Naive thymus-derived CD4-positive, alpha-beta T cell (primary cell): ENCODE data around the gene PLOD3. TPM values are rescaled to one million over a fixed set of nuclear protein-coding genes. Genes with fewer than 3 reads are reported as not detected.

Experiments
- ATAC-seq: fragments of 150-1000 bp; cut with Tn5 transposase; 2 replicates; pipeline ENCODE4 v1.10.0; 2021; ENCODE audit warnings: mild to moderate bottlenecking, moderate library complexity
- CTCF ChIA-PET: fragments of 350-600 bp; sonication (Branson Sonifier 250); formaldehyde crosslinking; loops from one replicate; lab custom pipeline; 2021; ENCODE audit warnings: antibody characterized with exemption; lab: Charles Lee
- POLR2A ChIA-PET: fragments of 350-600 bp; sonication (Branson Sonifier 250); formaldehyde crosslinking; loops from one replicate; lab custom pipeline; 2021; ENCODE audit warnings: antibody characterized with exemption, inconsistent platforms; lab: Charles Lee
- DNase-seq, 9 donors: peaks; one replicate each; pipeline versions ENCODE4 v3.0.0 to v3.0.0-alpha.2; 2020 to 2022; ENCODE audit warnings: mixed read lengths in 1 of 9
- H3K27ac ChIP-seq: one replicate; pipeline ENCODE4 v1.7.0; 2013; ENCODE audit warnings: mild to moderate bottlenecking, low read depth, low read length, moderate library complexity
- H3K27me3 ChIP-seq, 2 donors: one replicate each; pipeline ENCODE4 v1.7.0; 2013; ENCODE audit warnings: low read length in 2 of 2, mild to moderate bottlenecking in 2 of 2, moderate library complexity in 2 of 2; ENCODE audit not compliant: control insufficient read depth in 2 of 2, insufficient read depth in 2 of 2
- H3K36me3 ChIP-seq, 3 experiments: 1 replicate in 2 of 3; 2 replicates in 1 of 3; pipeline ENCODE4 v1.7.0; 2013; ENCODE audit warnings: low read length in 3 of 3, mild to moderate bottlenecking in 3 of 3, moderate library complexity in 1 of 3; ENCODE audit not compliant: insufficient read depth in 3 of 3, control insufficient read depth in 2 of 3
- H3K4me1 ChIP-seq, 2 donors: one replicate each; pipeline ENCODE4 v1.7.0; 2013; ENCODE audit warnings: low read length in 2 of 2, mild to moderate bottlenecking in 2 of 2, moderate library complexity in 1 of 2; ENCODE audit not compliant: control insufficient read depth in 2 of 2, insufficient read depth in 2 of 2
- H3K4me3 ChIP-seq: 2 replicates; pipeline ENCODE4 v1.7.0; 2013; ENCODE audit warnings: mild to moderate bottlenecking, low read length
- H3K9me3 ChIP-seq, 3 experiments: 1 replicate in 2 of 3; 2 replicates in 1 of 3; pipeline ENCODE4 v1.7.0; 2013; ENCODE audit warnings: low read length in 3 of 3; ENCODE audit not compliant: control insufficient read depth in 2 of 3
- H3K27ac Mint-ChIP-seq, 9 donors: one replicate each; pipeline ENCODE4 v1.8.0; 2020 to 2022; ENCODE audit warnings: mixed read lengths in 9 of 9, mild to moderate bottlenecking in 8 of 9, moderate library complexity in 5 of 9, inconsistent platforms in 2 of 9
- H3K27me3 Mint-ChIP-seq, 5 donors: one replicate each; pipeline ENCODE4 v1.8.0; 2021 to 2022; ENCODE audit warnings: mixed read lengths in 5 of 5, mild to moderate bottlenecking in 1 of 5
- H3K36me3 Mint-ChIP-seq, 5 donors: one replicate each; pipeline ENCODE4 v1.8.0; 2020 to 2022; ENCODE audit warnings: mixed read lengths in 5 of 5, mild to moderate bottlenecking in 3 of 5, inconsistent platforms in 1 of 5
- H3K4me1 Mint-ChIP-seq, 7 donors: one replicate each; pipeline ENCODE4 v1.8.0; 2020 to 2022; ENCODE audit warnings: mixed read lengths in 7 of 7, mild to moderate bottlenecking in 3 of 7, inconsistent platforms in 1 of 7
- H3K4me3 Mint-ChIP-seq, 10 donors: one replicate each; pipeline ENCODE4 v1.8.0; 2020 to 2022; ENCODE audit warnings: mild to moderate bottlenecking in 10 of 10, mixed read lengths in 10 of 10, moderate library complexity in 6 of 10, inconsistent platforms in 2 of 10
- H3K9me3 Mint-ChIP-seq, 11 donors: one replicate each; pipeline ENCODE4 v1.8.0; 2020 to 2022; ENCODE audit warnings: mixed read lengths in 11 of 11, mild to moderate bottlenecking in 4 of 11, inconsistent platforms in 1 of 11, moderate library complexity in 1 of 11
- intact Hi-C, 2 donors: fragments of 100-400 bp; cut with micrococcal nuclease; formaldehyde crosslinking; loops; one replicate each; pipeline ENCODE4 v1.15.1; 2023
- polyA plus RNA-seq, 2 donors: library from polyadenylated mRNA; unstranded; fragments of 300-500 nt; fragmentation: Illumina TruSeq; gene quantifications; one replicate each; pipeline ENCODE4 v1.2.3, GENCODE V29; 2021
- total RNA-seq, 6 experiments: library from RNA in 5 of 6; stranded (reverse) in 5 of 6; gene quantifications; 1 replicate in 5 of 6; 2 replicates in 1 of 6; pipeline ENCODE4 v1.2.3 and lab custom pipeline; 2021 to 2026

PLOD3 gene
- total and polyA plus RNA-seq, 7 experiments from 2014 or later = 15.7 to 88.4 (median 39.5) TPM

DNA sequence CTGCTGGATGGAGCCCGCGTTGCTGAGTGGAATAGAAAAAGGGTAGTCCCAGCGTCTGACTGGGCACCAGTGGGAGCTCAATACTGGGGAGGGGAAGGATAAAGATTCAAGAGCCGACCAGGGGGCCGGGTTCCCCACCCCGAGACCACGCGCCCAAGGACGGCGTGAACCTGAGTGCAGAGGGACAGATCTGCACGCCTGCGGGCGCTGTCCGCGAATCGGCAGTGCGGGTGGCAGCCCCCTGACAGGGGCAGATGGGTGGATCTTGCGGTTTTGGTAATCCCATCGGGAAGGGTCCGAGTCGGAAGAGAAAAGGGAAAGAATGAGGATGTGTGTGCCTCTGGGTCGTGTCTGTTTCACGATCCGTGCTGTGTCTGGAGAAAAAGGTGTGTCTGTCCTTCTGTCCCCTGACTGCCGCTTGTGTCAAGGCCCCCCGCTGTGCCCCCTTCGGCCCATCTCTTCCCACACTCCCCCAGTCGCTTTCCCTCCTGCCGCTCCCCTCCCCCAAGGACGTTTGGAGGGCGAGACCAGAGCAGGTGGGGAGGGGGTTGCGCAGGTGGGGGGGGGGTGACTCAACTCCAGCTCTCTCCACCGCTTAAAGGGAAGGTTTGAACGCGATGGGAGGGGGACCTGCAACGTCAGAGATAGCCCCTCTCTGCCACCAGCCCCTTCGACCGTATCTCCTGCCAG lies 51.3 kb downstream of the PLOD3 start:
- H3K4me1 ChIP-seq = peaks cover 37 to 48% of the 10 kb centered on the region in 2 donors
- no peak for DNase-seq
- no peaks in the 10 kb centered on the region for H3K9me3 ChIP-seq
- ATAC-seq = no peak
- H3K4me3 ChIP-seq = peak overlapping the region; percentile 10
- H3K4me1 Mint-ChIP-seq = peaks cover 47 to 64% (median 54%) of the 10 kb centered on the region in 7 donors
- no peaks in the 10 kb centered on the region for H3K36me3 ChIP-seq
- H3K9me3 Mint-ChIP-seq = peaks cover 0 to 10% (median 0%) of the 10 kb centered on the region in 11 donors
- H3K27me3 ChIP-seq = peaks cover 20 to 51% of the 10 kb centered on the region in 2 donors
- no peak overlapping the region for H3K27ac ChIP-seq
- H3K27ac Mint-ChIP-seq = peak overlapping the region in 8 of 9 donors; percentile 4 to 87 (median 72)
- H3K4me3 Mint-ChIP-seq = peak overlapping the region in 9 of 10 donors; percentile 54 to 92 (median 77)
- peaks cover 0 to 5% (median 5%) of the 10 kb centered on the region in 5 donors for H3K36me3 Mint-ChIP-seq
- peaks cover 63 to 78% (median 68%) of the 10 kb centered on the region in 5 donors for H3K27me3 Mint-ChIP-seq
- intact Hi-C loops = loop anchor here (1.0 to 5.0 kb wide), 4 partner anchors 8 to 279 kb away; partner anchors contain the start of genes AP1S1 (in 2 of the 2), ZNHIT1 (in 2 of the 2) and UFSP1 (in 1 of the 2)
- ChIA-PET CTCF (interaction anchor here (1.1 to 2.0 kb wide), 2 partner anchors 22 to 78 kb away, joined by 4 to 9 read pairs; no protein-coding TSS in a partner anchor), POLR2A (interaction anchor here (0.6 to 1.2 kb wide), 4 partner anchors 11 to 1664 kb away, joined by 3 to 5 read pairs (median 4); partner anchors contain the start of gene UFSP1)

DNA sequence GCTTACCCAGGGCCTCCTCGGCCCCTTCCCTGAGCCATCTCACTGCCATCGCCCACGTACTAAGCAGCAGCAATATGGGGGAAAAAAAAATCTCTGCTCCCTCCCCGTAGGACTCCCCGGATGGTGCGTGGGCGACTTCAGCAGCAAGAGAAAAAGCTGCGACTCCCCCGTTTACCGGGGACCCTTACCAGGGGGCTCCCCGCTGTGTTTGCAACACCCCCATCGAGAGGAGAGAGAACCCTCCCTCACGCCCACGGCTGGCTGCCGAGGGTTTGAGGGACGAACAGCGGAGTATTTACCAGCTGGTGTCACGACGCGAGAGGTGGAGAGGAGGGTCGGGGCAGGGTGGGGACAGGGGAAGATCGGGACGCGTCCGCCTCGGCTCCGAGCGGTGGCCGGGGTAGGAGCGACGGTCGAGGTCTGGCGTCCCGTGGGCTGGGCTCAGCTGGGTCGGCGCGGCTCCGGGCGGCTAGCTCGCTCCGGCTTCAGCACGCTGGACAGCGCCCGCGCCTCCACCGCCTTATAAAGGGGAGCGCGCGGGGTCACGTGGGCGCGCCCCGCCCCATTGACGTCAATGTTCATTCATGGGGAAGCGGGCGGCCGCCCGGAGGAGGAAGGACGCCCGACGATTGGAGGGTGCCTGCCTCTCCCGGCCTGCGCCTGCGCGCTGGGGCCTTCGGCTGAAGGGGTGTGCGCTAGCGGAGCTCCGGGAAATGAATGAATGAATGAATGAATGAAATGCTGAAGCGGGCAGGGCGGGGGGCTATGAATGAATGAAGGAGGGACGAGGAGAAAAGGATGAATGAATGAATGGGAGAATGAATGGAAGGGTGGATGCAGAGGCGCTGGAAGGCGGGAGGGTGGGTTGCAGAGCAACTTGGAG lies 52.1 kb downstream of the PLOD3 start, which contains the start of gene VGF:
Gene VGF, minus strand, starts transcription at position 495 of the 883 bp plus-strand sequence. CDS start 726 bp downstream, outside the sequence.
- peak within 1 kb of the TSS; percentile 4 to 87 (median 73) for H3K27ac Mint-ChIP-seq
- Histone ChIP-seq H3K4me1 (peaks cover 34 to 40% of the 10 kb centered on the region in 2 donors), H3K36me3 (no peaks in the 10 kb centered on the region), H3K4me3 (peak within 1 kb of the TSS; percentile 10), H3K9me3 (no peaks in the 10 kb centered on the region), H3K27ac (no peak within 1 kb of the TSS), H3K27me3 (peaks cover 20 to 46% of the 10 kb centered on the region in 2 donors)
- peaks cover 0 to 11% (median 6%) of the 10 kb centered on the region in 5 donors for H3K36me3 Mint-ChIP-seq
- intact Hi-C loops = loop anchor here (1.0 to 5.0 kb wide), 4 partner anchors 9 to 278 kb away; partner anchors contain the start of genes AP1S1 (in 2 of the 2), ZNHIT1 (in 2 of the 2) and UFSP1 (in 1 of the 2)
- peaks cover 39 to 56% (median 46%) of the 10 kb centered on the region in 7 donors for H3K4me1 Mint-ChIP-seq
- peaks cover 55 to 70% (median 62%) of the 10 kb centered on the region in 5 donors for H3K27me3 Mint-ChIP-seq
- ATAC-seq = peak; percentile 93
- H3K4me3 Mint-ChIP-seq = peak within 1 kb of the TSS; percentile 58 to 92 (median 77)
- ChIA-PET CTCF (interaction anchor here (1.1 to 2.0 kb wide), 2 partner anchors 21 to 79 kb away, joined by 4 to 9 read pairs; no protein-coding TSS in a partner anchor), POLR2A (interaction anchor here (0.6 to 2.1 kb wide), 7 partner anchors 9 to 1694 kb away, joined by 3 to 6 read pairs (median 4); partner anchors contain the start of genes PLOD3, UFSP1 and ZNHIT1)
- DNase-seq = peak; percentile 84 to 97 (median 90)
- H3K9me3 Mint-ChIP-seq = peaks cover 0 to 10% (median 0%) of the 10 kb centered on the region in 11 donors

DNA sequence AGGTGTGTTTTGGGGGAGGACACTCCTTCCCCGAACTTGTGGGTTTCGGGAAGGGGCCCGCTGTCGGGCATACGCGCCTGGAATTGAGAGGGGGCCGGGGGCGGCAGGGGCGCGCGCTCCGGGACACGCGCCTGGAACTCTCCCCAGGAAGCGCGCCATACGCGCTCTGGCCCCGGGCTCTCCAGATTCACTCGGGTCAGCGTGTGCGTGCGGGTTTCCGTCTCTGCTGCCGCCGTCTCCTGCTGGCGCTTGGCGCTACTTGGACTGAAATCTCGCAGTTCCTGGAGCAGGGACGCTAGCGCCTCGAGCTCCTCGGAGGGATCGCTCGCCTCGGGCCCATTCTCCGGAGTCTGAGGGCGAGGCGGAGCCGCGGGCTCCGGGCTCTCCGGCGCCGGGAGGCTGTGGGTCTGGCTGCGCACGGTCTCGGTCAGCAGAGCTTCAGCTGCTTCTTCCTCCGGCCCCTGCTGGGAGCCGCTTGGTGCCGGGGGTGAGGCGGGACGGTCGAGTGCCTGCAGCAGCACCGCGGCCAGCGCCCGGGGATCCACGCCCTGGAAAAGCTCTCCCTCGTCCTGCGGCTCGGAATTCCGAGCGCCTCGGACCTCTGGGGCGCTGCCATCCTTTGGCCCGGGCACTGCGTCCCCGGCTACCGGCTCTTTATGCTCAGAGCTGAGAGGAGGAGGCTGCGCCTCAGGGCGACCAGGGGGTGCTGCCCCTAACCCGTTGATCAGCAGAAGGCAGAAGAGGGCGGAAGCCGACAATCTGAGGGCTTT lies 53.1 kb downstream of the PLOD3 start:
- peaks cover 23 to 29% of the 10 kb centered on the region in 2 donors for H3K4me1 ChIP-seq
- DNase-seq (peak in 1 of 9 donors; percentile 25), ATAC-seq (no peak)
- H3K36me3 Mint-ChIP-seq = peaks cover 0 to 22% (median 8%) of the 10 kb centered on the region in 5 donors
- H3K36me3 ChIP-seq = peaks cover 0 to 7% (median 0%) of the 10 kb centered on the region in 3 experiments
- H3K27me3 ChIP-seq = peaks cover 19 to 41% of the 10 kb centered on the region in 2 donors
- intact Hi-C loops = no loop called here
- H3K4me1 Mint-ChIP-seq = peaks cover 29 to 46% (median 36%) of the 10 kb centered on the region in 7 donors
- peak overlapping the region in 3 of 9 donors; percentile 53 to 82 (median 73) for H3K27ac Mint-ChIP-seq
- no peak overlapping the region for H3K4me3 ChIP-seq
- POLR2A ChIA-PET = interaction anchor here (2.1 kb wide), 1 partner anchor 53 kb away, joined by 6 read pairs; the partner anchor contains the start of genes PLOD3 and ZNHIT1
- H3K27ac ChIP-seq = no peak overlapping the region
- no peaks in the 10 kb centered on the region for H3K9me3 ChIP-seq
- CTCF ChIA-PET = no interaction called here
- peaks cover 45 to 60% (median 53%) of the 10 kb centered on the region in 5 donors for H3K27me3 Mint-ChIP-seq
- peaks cover 0 to 9% (median 0%) of the 10 kb centered on the region in 11 donors for H3K9me3 Mint-ChIP-seq
- H3K4me3 Mint-ChIP-seq = peak overlapping the region; percentile 35 to 80 (median 70)

DNA sequence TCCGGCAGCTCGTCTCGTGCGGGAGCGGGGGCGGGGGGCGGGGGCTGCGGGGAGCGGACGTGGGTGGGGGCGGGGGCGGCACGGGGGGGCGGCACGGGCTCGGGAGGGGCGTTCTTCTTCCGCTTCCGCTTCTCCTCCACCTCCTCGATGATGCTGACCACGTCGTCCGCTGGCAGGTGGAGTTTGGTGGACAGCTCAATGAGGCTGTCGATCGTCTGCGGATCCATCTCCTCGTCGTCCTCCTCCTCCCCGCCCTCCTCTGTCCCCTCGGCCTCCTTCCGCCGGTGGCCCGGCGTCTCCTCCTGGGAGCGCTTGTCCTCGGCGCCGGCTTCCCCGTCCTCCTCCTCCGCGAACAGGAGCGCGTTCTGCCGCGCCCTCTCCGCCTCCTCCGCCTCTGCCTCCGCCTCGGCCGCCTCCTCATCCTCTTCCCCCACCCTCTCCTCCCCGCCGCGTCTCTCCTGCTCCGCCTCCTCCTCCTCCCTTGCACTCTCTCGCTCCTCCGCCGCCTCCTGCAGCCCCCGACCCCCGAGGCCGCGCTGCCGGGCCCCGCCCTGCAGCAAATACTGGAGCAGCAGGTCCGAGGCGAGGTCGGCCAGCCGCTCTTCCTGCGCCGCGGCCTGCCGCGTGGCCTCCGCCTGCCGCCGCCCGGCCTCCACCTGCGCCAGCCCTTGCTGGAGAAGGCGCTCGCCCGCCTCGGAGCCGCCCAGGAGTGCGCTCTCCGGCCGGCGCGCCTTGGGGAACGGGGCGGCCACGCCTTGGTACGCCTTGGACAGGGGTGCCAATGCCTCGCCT lies 53.9 kb downstream of the PLOD3 start:
- Mint-ChIP-seq H3K36me3 (peaks cover 0 to 27% (median 9%) of the 10 kb centered on the region in 5 donors), H3K9me3 (peaks cover 0 to 8% (median 0%) of the 10 kb centered on the region in 11 donors), H3K4me1 (peaks cover 24 to 40% (median 31%) of the 10 kb centered on the region in 7 donors), H3K27ac (no peak overlapping the region), H3K27me3 (peaks cover 38 to 53% (median 46%) of the 10 kb centered on the region in 5 donors), H3K4me3 (peak overlapping the region; percentile 55 to 83 (median 76))
- peak in 2 of 9 donors; percentile 22 to 23 for DNase-seq
- Histone ChIP-seq H3K4me3 (peak overlapping the region; percentile 35), H3K9me3 (no peaks in the 10 kb centered on the region), H3K27me3 (peaks cover 14 to 37% of the 10 kb centered on the region in 2 donors), H3K27ac (no peak overlapping the region), H3K36me3 (peaks cover 0 to 9% (median 0%) of the 10 kb centered on the region in 3 experiments), H3K4me1 (peaks cover 21 to 25% of the 10 kb centered on the region in 2 donors)
- ChIA-PET POLR2A (interaction anchor here (2.1 kb wide), 1 partner anchor 54 kb away, joined by 6 read pairs; the partner anchor contains the start of genes PLOD3 and ZNHIT1), CTCF (interaction anchor here (1.0 kb wide), 1 partner anchor 19 kb away, joined by 3 read pairs; no protein-coding TSS in a partner anchor)
- intact Hi-C loops = no loop called here
- ATAC-seq = no peak
